Ishikawa (cell line): ENCODE measurements around the gene RREB1.

Experiments
- CEBPB ChIP-seq: IDR thresholded peaks from 2 replicates; pipeline ENCODE4 v1.6.1; 2012
- CREB1 ChIP-seq: IDR thresholded peaks from 2 replicates; pipeline ENCODE4 v1.6.1; 2012; ENCODE audit warnings: low read depth
- EGR1 ChIP-seq: IDR thresholded peaks from 2 replicates; pipeline ENCODE4 v1.6.1; 2012
- EP300 ChIP-seq: IDR thresholded peaks from 2 replicates; pipeline ENCODE4 v1.6.1; 2012; ENCODE audit warnings: borderline replicate concordance
- FOXM1 ChIP-seq: IDR thresholded peaks from 2 replicates; pipeline ENCODE4 v1.6.1; 2012; ENCODE audit warnings: low read depth, borderline replicate concordance
- NFIC ChIP-seq: IDR thresholded peaks from 2 replicates; pipeline ENCODE4 v1.6.1; 2012
- RAD21 ChIP-seq: IDR thresholded peaks from 2 replicates; pipeline ENCODE4 v1.6.1; 2012; ENCODE audit warnings: low read depth
- TAF1 ChIP-seq: IDR thresholded peaks from 2 replicates; pipeline ENCODE4 v1.6.1; 2012; ENCODE audit warnings: low read depth, mild to moderate bottlenecking
- TCF12 ChIP-seq: IDR thresholded peaks from 2 replicates; pipeline ENCODE4 v1.6.1; 2012; ENCODE audit warnings: low read depth
- TEAD4 ChIP-seq: IDR thresholded peaks from 2 replicates; pipeline ENCODE4 v1.6.1; 2012
- YY1 ChIP-seq: IDR thresholded peaks from 2 replicates; pipeline ENCODE4 v1.6.1; 2012; ENCODE audit warnings: low read depth
- ZBTB7A ChIP-seq: IDR thresholded peaks from 2 replicates; pipeline ENCODE4 v1.6.1; 2012; ENCODE audit warnings: low read depth
- TF ChIP-seq, protein P1 (sequence below): IDR thresholded peaks from 2 replicates; pipeline ENCODE4 v1.6.1; 2012
- TF ChIP-seq, protein P2 (sequence below): IDR thresholded peaks from 2 replicates; pipeline ENCODE4 v1.6.1; 2012
- TF ChIP-seq, protein P3 (sequence below): IDR thresholded peaks from 2 replicates; pipeline ENCODE4 v1.6.1; 2012; ENCODE audit warnings: low read depth, mild to moderate bottlenecking

Gene RREB1

DNA sequence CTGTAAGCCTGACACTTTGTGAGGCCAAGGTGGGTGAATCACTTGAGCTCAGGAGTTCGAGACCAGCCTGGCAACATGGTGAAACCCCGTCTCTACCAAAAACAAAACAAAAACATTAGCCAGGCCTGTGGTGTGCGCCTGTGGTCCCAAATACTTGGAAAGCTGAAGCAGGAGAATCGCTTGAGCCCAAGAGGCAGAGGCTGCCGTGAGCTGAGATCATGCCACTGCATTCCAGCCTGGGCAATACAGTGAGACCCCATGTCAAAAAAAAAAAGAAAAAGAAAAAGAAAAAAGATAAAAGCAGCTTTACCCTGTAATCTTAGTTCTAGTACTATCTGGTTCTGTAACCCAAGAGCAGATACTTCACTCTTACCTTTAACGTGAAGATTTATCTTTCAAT, 177.7 kb downstream of the RREB1 start:
- no peak for TF ChIP-seq TEAD4
- TF ChIP-seq, protein P1, sequence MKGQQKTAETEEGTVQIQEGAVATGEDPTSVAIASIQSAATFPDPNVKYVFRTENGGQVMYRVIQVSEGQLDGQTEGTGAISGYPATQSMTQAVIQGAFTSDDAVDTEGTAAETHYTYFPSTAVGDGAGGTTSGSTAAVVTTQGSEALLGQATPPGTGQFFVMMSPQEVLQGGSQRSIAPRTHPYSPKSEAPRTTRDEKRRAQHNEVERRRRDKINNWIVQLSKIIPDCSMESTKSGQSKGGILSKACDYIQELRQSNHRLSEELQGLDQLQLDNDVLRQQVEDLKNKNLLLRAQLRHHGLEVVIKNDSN: no peak
- no peak for TF ChIP-seq RAD21
- TF ChIP-seq FOXM1: no peak
- no peak for TF ChIP-seq ZBTB7A
- no peak for TF ChIP-seq TAF1
- TF ChIP-seq EGR1: no peak
- TF ChIP-seq, protein P2, sequence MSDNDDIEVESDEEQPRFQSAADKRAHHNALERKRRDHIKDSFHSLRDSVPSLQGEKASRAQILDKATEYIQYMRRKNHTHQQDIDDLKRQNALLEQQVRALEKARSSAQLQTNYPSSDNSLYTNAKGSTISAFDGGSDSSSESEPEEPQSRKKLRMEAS: no peak
- TF ChIP-seq, protein P3, sequence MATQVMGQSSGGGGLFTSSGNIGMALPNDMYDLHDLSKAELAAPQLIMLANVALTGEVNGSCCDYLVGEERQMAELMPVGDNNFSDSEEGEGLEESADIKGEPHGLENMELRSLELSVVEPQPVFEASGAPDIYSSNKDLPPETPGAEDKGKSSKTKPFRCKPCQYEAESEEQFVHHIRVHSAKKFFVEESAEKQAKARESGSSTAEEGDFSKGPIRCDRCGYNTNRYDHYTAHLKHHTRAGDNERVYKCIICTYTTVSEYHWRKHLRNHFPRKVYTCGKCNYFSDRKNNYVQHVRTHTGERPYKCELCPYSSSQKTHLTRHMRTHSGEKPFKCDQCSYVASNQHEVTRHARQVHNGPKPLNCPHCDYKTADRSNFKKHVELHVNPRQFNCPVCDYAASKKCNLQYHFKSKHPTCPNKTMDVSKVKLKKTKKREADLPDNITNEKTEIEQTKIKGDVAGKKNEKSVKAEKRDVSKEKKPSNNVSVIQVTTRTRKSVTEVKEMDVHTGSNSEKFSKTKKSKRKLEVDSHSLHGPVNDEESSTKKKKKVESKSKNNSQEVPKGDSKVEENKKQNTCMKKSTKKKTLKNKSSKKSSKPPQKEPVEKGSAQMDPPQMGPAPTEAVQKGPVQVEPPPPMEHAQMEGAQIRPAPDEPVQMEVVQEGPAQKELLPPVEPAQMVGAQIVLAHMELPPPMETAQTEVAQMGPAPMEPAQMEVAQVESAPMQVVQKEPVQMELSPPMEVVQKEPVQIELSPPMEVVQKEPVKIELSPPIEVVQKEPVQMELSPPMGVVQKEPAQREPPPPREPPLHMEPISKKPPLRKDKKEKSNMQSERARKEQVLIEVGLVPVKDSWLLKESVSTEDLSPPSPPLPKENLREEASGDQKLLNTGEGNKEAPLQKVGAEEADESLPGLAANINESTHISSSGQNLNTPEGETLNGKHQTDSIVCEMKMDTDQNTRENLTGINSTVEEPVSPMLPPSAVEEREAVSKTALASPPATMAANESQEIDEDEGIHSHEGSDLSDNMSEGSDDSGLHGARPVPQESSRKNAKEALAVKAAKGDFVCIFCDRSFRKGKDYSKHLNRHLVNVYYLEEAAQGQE: no peak
- no peak for TF ChIP-seq TCF12
- no peak for TF ChIP-seq CREB1
- no peak for TF ChIP-seq NFIC
- no peak for TF ChIP-seq EP300
- no peak for TF ChIP-seq YY1
- no peak for TF ChIP-seq CEBPB

DNA sequence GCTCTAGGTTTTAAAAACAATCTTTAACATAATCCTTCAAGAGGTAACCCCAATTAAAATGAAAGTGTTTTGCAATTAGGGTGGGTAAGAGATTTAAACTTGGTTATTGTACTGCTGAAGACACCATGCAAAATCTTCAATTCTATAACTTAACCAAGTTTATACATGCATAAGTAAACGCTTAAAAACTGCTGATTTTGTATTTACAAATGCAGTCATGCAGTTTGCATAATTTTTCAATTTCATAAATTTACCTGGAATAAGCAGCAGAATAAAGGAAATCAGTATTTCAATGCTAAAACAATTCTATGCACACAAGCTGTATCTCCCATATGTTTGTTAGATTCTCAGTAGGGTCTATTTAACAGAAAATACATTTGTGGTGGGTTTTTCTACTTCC, 182.3 kb downstream of the RREB1 start:
- TF ChIP-seq TAF1: no peak
- TF ChIP-seq, protein P3: no peak
- no peak for TF ChIP-seq RAD21
- no peak for TF ChIP-seq FOXM1
- no peak for TF ChIP-seq CREB1
- TF ChIP-seq TCF12: no peak
- no peak for TF ChIP-seq ZBTB7A
- no peak for TF ChIP-seq NFIC
- TF ChIP-seq TEAD4: no peak

DNA sequence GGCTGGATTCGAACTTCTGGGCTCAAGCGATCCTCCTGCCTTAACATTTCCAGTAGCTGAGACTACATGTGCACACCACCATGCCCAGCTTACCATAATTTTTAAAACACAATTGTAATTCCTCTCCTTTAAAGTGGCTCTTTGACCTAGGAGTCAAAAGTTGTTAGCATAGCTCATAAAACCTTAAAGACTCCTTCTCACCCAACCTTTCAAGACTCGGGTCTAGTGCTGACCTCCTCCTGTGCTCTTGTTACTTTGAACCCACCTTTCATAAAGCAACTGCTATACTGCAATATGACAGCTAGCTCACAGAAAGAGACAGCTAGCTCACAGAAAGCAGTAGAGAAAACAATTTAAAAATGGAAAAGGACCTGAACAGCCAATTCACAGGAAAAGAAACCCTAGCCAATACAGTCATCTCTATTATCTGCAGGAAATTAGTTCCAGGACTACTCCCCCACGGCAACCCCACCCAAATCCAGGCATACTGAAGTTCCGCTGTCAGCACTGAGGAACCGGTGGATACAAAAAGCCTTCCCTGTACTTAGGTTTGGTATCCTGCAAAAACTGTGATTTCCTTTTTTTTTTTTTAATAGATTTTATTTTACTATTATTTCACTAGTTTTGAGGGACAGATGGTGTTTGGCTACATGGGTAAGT, 185.0 kb downstream of the RREB1 start:
- no peak for TF ChIP-seq CEBPB
- TF ChIP-seq, protein P2: no peak
- TF ChIP-seq ZBTB7A: no peak
- TF ChIP-seq TAF1: no peak
- TF ChIP-seq EGR1: no peak

DNA sequence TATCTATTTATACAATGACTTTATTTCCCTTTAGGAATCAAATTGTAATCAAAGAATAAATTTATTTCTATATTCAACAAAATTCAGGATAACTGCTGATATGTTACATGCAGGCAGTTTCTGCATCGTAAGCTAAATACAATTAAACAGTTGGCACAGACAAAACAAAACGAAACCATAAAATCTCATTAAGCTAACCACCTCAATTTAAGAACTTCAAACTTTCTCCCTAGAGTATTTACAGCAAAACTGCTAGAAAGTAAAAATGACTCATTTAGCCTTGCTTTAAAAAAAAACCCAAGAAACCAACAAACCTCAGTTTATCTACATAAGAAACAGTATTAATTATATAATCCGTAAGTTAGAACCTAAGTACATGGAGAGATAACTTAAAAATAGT, 188.2 kb downstream of the RREB1 start:
- no peak for TF ChIP-seq TCF12
- TF ChIP-seq, protein P1: no peak
- no peak for TF ChIP-seq ZBTB7A
- TF ChIP-seq YY1: no peak
- no peak for TF ChIP-seq CEBPB
- TF ChIP-seq, protein P2: no peak
- no peak for TF ChIP-seq TAF1
- no peak for TF ChIP-seq NFIC
- no peak for TF ChIP-seq EP300
- TF ChIP-seq RAD21: no peak
- TF ChIP-seq FOXM1: no peak
- TF ChIP-seq, protein P3: no peak
- TF ChIP-seq CREB1: no peak
- no peak for TF ChIP-seq EGR1

DNA sequence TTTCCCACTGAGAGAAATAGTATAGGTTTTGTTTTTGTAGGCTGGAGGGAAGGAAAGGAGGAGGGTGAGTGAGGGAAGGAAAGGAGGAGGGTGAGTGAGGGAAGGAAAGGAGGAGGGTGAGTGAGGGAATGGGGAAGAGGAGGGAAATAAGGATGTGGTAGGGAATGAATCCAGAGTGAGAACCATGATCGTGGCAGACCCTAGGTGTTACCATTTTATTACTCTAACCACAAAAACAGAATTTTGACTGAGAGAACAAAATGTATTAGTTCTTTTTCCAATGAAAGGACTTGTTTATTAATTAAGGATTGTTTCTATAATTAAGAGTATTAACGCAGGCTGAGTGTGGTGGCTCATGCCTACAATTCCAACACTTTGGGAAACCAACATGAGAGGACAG, 188.8 kb downstream of the RREB1 start:
- no peak for TF ChIP-seq EP300
- TF ChIP-seq, protein P1: no peak
- TF ChIP-seq YY1: no peak
- TF ChIP-seq, protein P3: no peak
- TF ChIP-seq, protein P2: no peak
- no peak for TF ChIP-seq TAF1
- TF ChIP-seq TEAD4: no peak
- TF ChIP-seq NFIC: no peak
- TF ChIP-seq ZBTB7A: no peak
- no peak for TF ChIP-seq CEBPB
